Keratinocyte (primary cell): ENCODE data around the gene CDC42BPG.

Experiments used
- CTCF ChIP-seq, 3 experiments: IDR thresholded peaks in 1 of 3; conservative IDR thresholded peaks in 1 of 3; optimal IDR thresholded peaks in 1 of 3; 2 replicates in 2 of 3; 3 replicates in 1 of 3; pipeline versions ENCODE3 to v1.5.1; 2011; ENCODE audit warnings: low read length in 3 of 3, mild to moderate bottlenecking in 3 of 3, moderate library complexity in 2 of 3, control low read depth in 1 of 3, inconsistent platforms in 1 of 3; ENCODE audit not compliant: insufficient read depth in 2 of 3; ENCODE audit errors: extremely low read depth in 1 of 3
- EZH2 ChIP-seq: IDR thresholded peaks from one replicate; pipeline ENCODE4 v1.6.1; 2012; ENCODE audit warnings: inconsistent platforms, mild to moderate bottlenecking, low read length, moderate library complexity

- TF ChIP-seq CTCF (optimal IDR thresholded peaks at IDR 0.05 in 1 of 3, IDR thresholded peaks at IDR 0.05 in 1 of 3, conservative IDR thresholded peaks at IDR 0.05 in 1 of 3; ENCODE audit: extremely low read depth in 1 of 3, insufficient read depth in 2 of 3, low read length in 3 of 3) (no peak), EZH2 (no peak)
Measured at GRCh38 chr11:64891215-64891848, 46.9 kb upstream of the CDC42BPG start.
